ENCODE results near the gene EXOC6. TPM values are rescaled to one million over a fixed set of nuclear protein-coding genes. Genes with fewer than 3 reads are reported as not detected.

Gene EXOC6
- total RNA-seq, 2 donors from 2014 or later, result 13.2 to 70.8 TPM

GRCh38 chr10:92832998-92833650, 15.2 kb upstream of the EXOC6 start:
- H3K36me3 ChIP-seq (replicated peaks in 1 of 2; ENCODE audit: insufficient read depth in 1 of 2, low read depth in 2 of 2), result no peaks in the 10 kb centered on the region
- intact Hi-C loops (cut with DNase I), result no loop called here
- DNase-seq, result no peak
- TF ChIP-seq POLR2A (IDR thresholded peaks at IDR 0.05), result no peak
- H3K27ac ChIP-seq, result no peak overlapping the region
- H3K9me3 ChIP-seq, result no peaks in the 10 kb centered on the region
- ATAC-seq, result no peak
- 54 to 58% methylated on average over 2 of the region's 2 CpGs for WGBS, 2 donors
- no peaks in the 10 kb centered on the region for H3K27me3 ChIP-seq
- H3K4me3 ChIP-seq, result no peak overlapping the region
- peaks cover 4% of the 10 kb centered on the region for H3K4me1 ChIP-seq

- intact Hi-C loops (cut with DNase I), result no loop called here
- H3K27me3 ChIP-seq, result no peaks in the 10 kb centered on the region
- peaks cover 8% of the 10 kb centered on the region for H3K4me1 ChIP-seq
- no peak overlapping the region for H3K4me3 ChIP-seq
- TF ChIP-seq CTCF (IDR thresholded peaks at IDR 0.05), result no peak
- TF ChIP-seq POLR2A (IDR thresholded peaks at IDR 0.05), result no peak
- H3K9me3 ChIP-seq, result no peaks in the 10 kb centered on the region
- WGBS, 2 donors, result 37 to 38% methylated on average over 3 of the region's 3 CpGs
- no peak for DNase-seq
- no peak overlapping the region for H3K27ac ChIP-seq
- no peak for ATAC-seq
- H3K36me3 ChIP-seq (replicated peaks in 1 of 2; ENCODE audit: insufficient read depth in 1 of 2, low read depth in 2 of 2), result no peaks in the 10 kb centered on the region
Observed at GRCh38 chr10:92834331-92834730, 14.0 kb upstream of the EXOC6 start.

GRCh38 chr10:92834986-92835385, 13.3 kb upstream of the EXOC6 start:
- Histone ChIP-seq H3K9me3 (no peaks in the 10 kb centered on the region), H3K36me3 (replicated peaks in 1 of 2; ENCODE audit: insufficient read depth in 1 of 2, low read depth in 2 of 2) (no peaks in the 10 kb centered on the region), H3K4me1 (peaks cover 14% of the 10 kb centered on the region), H3K27me3 (no peaks in the 10 kb centered on the region), H3K4me3 (no peak overlapping the region), H3K27ac (no peak overlapping the region)
- TF ChIP-seq POLR2A (IDR thresholded peaks at IDR 0.05), result no peak
- no peak for TF ChIP-seq CTCF (IDR thresholded peaks at IDR 0.05)
- intact Hi-C loops (cut with DNase I), result no loop called here
- DNase-seq, result no peak
- no peak for ATAC-seq

GRCh38 chr10:92837456-92837855, 10.9 kb upstream of the EXOC6 start:
- peaks cover 14% of the 10 kb centered on the region for H3K4me1 ChIP-seq
- no peaks in the 10 kb centered on the region for H3K27me3 ChIP-seq
- intact Hi-C loops (cut with DNase I), result no loop called here
- H3K27ac ChIP-seq, result no peak overlapping the region
- no peaks in the 10 kb centered on the region for H3K9me3 ChIP-seq
- 84 to 94% methylated on average over 4 of the region's 4 CpGs for WGBS, 2 donors
- no peak overlapping the region for H3K4me3 ChIP-seq
- ATAC-seq (no peak), DNase-seq (no peak)
- no peak for TF ChIP-seq POLR2A (IDR thresholded peaks at IDR 0.05)
- no peak for TF ChIP-seq CTCF (IDR thresholded peaks at IDR 0.05)
- H3K36me3 ChIP-seq (replicated peaks in 1 of 2; ENCODE audit: insufficient read depth in 1 of 2, low read depth in 2 of 2), result no peaks in the 10 kb centered on the region

- H3K27me3 ChIP-seq, result no peaks in the 10 kb centered on the region
- H3K9me3 ChIP-seq, result no peaks in the 10 kb centered on the region
- DNase-seq (peak; percentile 46 to 59 (median 54)), ATAC-seq (peak; percentile 63)
- no peaks in the 10 kb centered on the region for H3K36me3 ChIP-seq (replicated peaks in 1 of 2; ENCODE audit: insufficient read depth in 1 of 2, low read depth in 2 of 2)
- H3K27ac ChIP-seq, result peak overlapping the region in 3 of 4 donors; percentile 31 to 64 (median 55)
- 18 to 26% methylated on average over 10 of the region's 10 CpGs for WGBS, 2 donors
- intact Hi-C loops (cut with DNase I), result no loop called here
- no peak overlapping the region for H3K4me3 ChIP-seq
- no peak for TF ChIP-seq POLR2A (IDR thresholded peaks at IDR 0.05)
- peak in 1 of 7 experiments; percentile 13 for TF ChIP-seq CTCF (IDR thresholded peaks at IDR 0.05)
- peaks cover 12% of the 10 kb centered on the region for H3K4me1 ChIP-seq
Observed at GRCh38 chr10:92839191-92840085, 8.9 kb upstream of the EXOC6 start.
